Mucosa of stomach (tissue), 1 donor: ENCODE measurements around the gene SLIT2.

ENCODE experiments used
- H3K27me3 ChIP-seq: one replicate; pipeline ENCODE4 v1.7.0; 2013; ENCODE audit warnings: mild to moderate bottlenecking, low read length; ENCODE audit not compliant: control insufficient read depth, insufficient read depth
- H3K36me3 ChIP-seq: one replicate; pipeline ENCODE4 v1.7.0; 2013; ENCODE audit warnings: low read length; ENCODE audit not compliant: control insufficient read depth, insufficient read depth
- H3K4me1 ChIP-seq: one replicate; pipeline ENCODE4 v1.7.0; 2013; ENCODE audit warnings: mild to moderate bottlenecking, low read length; ENCODE audit not compliant: control insufficient read depth, insufficient read depth
- H3K4me3 ChIP-seq: one replicate; pipeline ENCODE4 v1.7.0; 2013; ENCODE audit warnings: low read length
- H3K9ac ChIP-seq: one replicate; pipeline ENCODE4 v1.7.0; 2013; ENCODE audit warnings: mild to moderate bottlenecking, low read length, moderate library complexity
- H3K9me3 ChIP-seq: one replicate; pipeline ENCODE4 v1.7.0; 2013; ENCODE audit warnings: mild to moderate bottlenecking, low read length, moderate library complexity; ENCODE audit not compliant: control insufficient read depth
- donor health status: Pancreatic carcinoma.

SLIT2 gene, protein sequence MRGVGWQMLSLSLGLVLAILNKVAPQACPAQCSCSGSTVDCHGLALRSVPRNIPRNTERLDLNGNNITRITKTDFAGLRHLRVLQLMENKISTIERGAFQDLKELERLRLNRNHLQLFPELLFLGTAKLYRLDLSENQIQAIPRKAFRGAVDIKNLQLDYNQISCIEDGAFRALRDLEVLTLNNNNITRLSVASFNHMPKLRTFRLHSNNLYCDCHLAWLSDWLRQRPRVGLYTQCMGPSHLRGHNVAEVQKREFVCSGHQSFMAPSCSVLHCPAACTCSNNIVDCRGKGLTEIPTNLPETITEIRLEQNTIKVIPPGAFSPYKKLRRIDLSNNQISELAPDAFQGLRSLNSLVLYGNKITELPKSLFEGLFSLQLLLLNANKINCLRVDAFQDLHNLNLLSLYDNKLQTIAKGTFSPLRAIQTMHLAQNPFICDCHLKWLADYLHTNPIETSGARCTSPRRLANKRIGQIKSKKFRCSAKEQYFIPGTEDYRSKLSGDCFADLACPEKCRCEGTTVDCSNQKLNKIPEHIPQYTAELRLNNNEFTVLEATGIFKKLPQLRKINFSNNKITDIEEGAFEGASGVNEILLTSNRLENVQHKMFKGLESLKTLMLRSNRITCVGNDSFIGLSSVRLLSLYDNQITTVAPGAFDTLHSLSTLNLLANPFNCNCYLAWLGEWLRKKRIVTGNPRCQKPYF (N-terminal part only)

DNA sequence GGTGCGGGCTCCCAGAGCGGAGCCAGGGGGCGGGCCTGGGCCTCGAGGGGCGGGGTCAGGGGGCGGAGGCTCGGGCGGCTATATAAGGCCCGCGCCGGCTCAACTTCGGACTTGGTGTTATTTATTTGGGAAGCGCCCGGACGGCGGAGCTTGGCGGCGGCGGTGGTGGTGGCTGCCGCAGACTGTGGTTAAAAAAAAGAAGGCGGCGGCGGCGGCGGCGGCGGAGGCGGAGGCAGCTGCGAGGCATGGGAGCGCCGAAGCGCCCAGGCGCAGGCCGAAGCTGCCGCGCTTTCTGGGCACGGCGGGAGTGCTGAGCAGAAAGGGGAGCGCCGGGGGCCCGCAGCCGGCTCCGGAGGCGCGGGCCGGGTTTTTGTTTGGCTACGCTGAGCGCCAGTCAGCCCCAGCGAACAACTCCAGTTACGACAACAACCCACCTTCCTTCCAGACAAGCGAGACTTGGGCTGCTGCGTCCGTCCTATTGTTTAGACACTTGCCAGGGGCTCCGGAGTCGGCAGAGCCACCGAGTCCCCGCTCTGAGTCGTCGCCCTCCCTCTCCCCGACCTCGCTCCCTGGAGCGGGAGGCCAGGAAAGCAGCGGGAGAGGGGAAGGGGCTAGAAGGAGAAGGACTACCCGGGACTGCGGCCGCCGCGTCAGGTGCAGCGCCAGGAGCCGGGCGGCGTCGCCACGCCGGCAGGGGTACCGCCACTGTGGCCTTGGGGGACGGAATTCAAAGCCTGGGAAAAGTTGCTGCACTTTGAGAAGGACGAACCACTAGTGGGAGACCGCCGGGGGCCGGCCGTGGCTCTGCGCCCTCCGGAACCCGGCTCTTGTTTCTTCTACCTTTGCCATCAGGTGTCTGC is at the start of gene SLIT2:
SLIT2 (plus strand) TSS at position 110 of the 860 bp plus-strand sequence. CDS start 1,911 bp downstream, outside the sequence.
- no peak within 1 kb of the TSS for H3K9ac ChIP-seq
- peaks cover 9% of the 10 kb centered on the region for H3K4me1 ChIP-seq
- no peaks in the 10 kb centered on the region for H3K9me3 ChIP-seq
- H3K36me3 ChIP-seq, result no peaks in the 10 kb centered on the region
- H3K27me3 ChIP-seq, result peaks cover 39% of the 10 kb centered on the region
- peak within 1 kb of the TSS; percentile 19 for H3K4me3 ChIP-seq

DNA sequence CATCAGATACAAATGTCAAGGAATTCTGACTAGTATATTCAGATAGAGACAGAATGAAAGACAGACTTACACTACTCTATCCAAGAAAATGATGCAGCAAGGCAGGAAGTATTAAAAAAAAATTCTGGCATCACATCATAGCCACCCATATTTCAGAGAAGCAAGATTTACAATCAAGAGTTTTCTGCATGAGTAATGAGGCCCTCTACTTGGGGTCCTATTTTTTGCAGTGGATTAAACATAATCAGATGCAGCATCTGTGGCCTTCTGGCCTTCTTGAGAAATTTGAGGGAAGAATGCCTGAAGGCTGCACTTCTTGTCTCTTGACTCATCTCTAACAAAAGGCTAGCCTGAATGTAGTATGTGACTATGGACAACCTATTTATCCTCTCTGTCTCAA is 48.2 kb upstream of the SLIT2 start:
- no peaks in the 10 kb centered on the region for H3K4me1 ChIP-seq

DNA sequence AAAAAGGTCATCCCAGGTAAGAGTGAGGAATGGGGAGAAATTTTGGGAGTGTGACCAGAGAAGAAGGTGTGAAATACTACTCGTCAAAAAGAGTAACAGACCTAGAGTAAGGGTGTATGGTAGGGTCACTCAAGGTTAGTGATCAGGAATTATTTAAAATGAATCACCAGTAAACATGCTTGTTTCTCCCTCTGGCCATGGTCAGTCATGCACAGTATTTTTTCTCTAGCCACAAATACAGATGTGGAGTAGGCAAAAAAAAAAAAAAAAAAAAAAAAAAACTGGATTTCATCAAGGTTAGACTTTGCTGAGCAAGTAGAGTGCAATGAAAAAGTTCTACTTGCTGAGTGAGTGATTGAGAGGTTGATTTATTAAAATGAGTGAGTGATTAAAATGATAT is 34.2 kb upstream of the SLIT2 start:
- H3K9me3 ChIP-seq, result no peaks in the 10 kb centered on the region
- H3K27me3 ChIP-seq, result no peaks in the 10 kb centered on the region
- H3K4me3 ChIP-seq, result no peak overlapping the region
- H3K36me3 ChIP-seq, result no peaks in the 10 kb centered on the region
- H3K4me1 ChIP-seq, result no peaks in the 10 kb centered on the region
- H3K9ac ChIP-seq, result no peak overlapping the region

More for the DNA sequence above, 48.2 kb upstream of the SLIT2 start:
- no peaks in the 10 kb centered on the region for H3K9me3 ChIP-seq
- H3K4me3 ChIP-seq, result no peak overlapping the region
- H3K36me3 ChIP-seq, result no peaks in the 10 kb centered on the region
- no peak overlapping the region for H3K9ac ChIP-seq
- H3K27me3 ChIP-seq, result no peaks in the 10 kb centered on the region

DNA sequence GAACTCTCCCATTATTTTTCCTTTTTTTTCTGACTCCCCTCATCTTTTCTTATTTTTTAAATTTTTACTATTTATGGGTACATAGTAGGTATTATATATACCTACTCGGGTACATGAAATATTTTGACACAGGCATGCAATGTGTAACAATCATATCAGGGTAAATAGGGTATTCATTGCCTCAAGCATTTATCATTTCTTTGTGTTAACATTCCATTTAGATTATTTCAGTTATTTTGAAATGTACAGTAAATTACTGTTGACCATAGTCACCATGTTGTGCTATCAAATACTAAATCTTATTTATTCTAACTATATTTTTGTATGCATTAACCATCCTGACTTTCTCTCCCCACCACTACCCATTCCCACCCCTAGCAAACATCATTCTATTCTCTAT is 33.8 kb upstream of the SLIT2 start:
- Histone ChIP-seq H3K36me3 (no peaks in the 10 kb centered on the region), H3K9ac (no peak overlapping the region), H3K9me3 (no peaks in the 10 kb centered on the region), H3K27me3 (no peaks in the 10 kb centered on the region), H3K4me1 (no peaks in the 10 kb centered on the region), H3K4me3 (no peak overlapping the region)

DNA sequence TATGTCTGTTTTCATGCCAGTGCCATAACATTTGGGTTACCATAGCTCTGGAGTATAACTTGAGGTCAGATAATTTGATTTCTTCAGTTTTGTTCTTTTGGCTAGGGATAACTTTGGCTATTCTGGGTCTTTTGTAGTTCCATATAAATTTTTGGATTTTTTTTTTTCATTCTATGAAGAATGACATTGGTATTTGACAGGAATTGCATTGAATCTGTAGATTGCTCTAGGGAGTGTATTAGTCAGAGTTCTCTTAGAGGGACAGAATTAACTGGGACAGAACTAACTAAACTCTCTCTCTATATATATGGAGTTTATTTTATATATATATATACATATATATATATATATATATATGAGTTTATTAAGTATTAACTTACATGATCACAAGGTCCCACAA is 32.2 kb upstream of the SLIT2 start:
- Histone ChIP-seq H3K36me3 (no peaks in the 10 kb centered on the region), H3K27me3 (no peaks in the 10 kb centered on the region), H3K9me3 (no peaks in the 10 kb centered on the region), H3K4me3 (no peak overlapping the region), H3K9ac (no peak overlapping the region), H3K4me1 (no peaks in the 10 kb centered on the region)

DNA sequence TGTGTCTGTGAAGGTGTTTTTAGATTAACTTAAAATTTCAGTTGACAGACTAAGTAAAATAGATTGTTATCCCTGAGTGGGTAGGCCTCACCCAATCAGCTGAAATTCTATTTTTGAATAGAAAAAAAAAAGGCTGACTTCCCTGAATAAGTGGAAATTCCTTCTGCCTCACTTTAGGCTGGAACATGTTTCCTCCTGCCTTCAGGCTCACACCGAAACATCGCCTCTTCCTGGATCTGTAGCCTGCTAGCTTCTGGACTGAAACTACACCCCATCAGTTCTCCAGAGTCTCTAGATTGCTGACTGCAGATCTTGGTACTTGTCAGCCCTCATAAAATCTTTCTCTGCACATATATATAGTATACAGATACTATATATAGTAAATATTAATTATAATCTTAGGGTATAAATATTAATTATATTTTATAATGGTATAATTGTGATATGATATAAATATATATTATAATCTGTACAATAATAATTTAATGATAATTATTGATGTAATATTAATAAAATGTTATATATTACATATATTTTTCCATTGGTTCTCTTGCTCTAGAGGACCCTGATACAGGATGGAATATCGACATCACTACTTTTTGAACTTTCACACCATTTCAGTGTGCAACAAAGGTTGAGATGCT is 13.7 kb upstream of the SLIT2 start:
- no peaks in the 10 kb centered on the region for H3K36me3 ChIP-seq
- no peak overlapping the region for H3K4me3 ChIP-seq
- H3K4me1 ChIP-seq, result no peaks in the 10 kb centered on the region
- H3K9me3 ChIP-seq, result no peaks in the 10 kb centered on the region
- H3K9ac ChIP-seq, result no peak overlapping the region
- no peaks in the 10 kb centered on the region for H3K27me3 ChIP-seq

DNA sequence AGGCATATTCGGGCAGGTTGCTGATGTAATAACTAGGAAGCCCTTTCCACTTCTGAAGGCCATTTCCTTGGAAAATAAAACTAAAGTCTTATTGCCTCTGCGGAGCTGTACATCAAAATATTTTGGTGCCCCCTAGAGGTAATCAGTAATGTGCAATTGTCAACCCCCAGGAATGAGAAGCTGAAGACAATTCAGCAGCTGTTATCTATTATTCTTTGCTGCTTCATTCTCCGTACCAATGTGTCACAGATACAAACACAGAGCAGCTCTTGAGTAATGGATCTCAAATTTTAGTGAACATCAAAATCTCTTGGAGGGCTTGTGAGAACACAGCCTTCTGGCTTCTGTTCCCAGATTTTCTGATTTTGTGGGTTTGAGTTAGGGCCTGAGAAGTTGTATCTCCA is 3.5 kb upstream of the SLIT2 start:
- H3K9ac ChIP-seq, result no peak overlapping the region
- H3K4me1 ChIP-seq, result peaks cover 9% of the 10 kb centered on the region
- peaks cover 12% of the 10 kb centered on the region for H3K27me3 ChIP-seq
- H3K9me3 ChIP-seq, result no peaks in the 10 kb centered on the region
- H3K4me3 ChIP-seq, result no peak overlapping the region
- H3K36me3 ChIP-seq, result no peaks in the 10 kb centered on the region

DNA sequence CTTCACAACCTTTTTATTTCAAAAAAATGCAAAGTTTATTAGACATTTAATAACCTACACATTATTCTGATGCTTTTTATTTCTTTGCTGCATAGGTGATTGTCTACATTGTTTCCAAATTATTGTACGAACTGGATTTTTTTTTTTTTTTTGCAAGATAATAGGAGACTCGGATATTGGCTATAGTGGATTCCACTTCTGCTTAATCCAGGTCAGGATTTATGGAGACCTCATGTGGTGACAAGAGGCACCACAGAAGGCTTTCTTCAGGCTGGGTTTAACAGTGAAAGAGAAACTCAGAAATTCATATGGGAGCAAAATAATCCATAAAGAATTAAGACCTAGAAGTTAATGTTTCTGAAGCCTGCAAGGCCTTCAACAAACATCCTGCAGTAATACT is 2.4 kb upstream of the SLIT2 start:
- H3K9me3 ChIP-seq, result no peaks in the 10 kb centered on the region
- H3K36me3 ChIP-seq, result no peaks in the 10 kb centered on the region
- no peak overlapping the region for H3K4me3 ChIP-seq
- peaks cover 24% of the 10 kb centered on the region for H3K27me3 ChIP-seq
- H3K4me1 ChIP-seq, result peaks cover 9% of the 10 kb centered on the region
- H3K9ac ChIP-seq, result no peak overlapping the region

DNA sequence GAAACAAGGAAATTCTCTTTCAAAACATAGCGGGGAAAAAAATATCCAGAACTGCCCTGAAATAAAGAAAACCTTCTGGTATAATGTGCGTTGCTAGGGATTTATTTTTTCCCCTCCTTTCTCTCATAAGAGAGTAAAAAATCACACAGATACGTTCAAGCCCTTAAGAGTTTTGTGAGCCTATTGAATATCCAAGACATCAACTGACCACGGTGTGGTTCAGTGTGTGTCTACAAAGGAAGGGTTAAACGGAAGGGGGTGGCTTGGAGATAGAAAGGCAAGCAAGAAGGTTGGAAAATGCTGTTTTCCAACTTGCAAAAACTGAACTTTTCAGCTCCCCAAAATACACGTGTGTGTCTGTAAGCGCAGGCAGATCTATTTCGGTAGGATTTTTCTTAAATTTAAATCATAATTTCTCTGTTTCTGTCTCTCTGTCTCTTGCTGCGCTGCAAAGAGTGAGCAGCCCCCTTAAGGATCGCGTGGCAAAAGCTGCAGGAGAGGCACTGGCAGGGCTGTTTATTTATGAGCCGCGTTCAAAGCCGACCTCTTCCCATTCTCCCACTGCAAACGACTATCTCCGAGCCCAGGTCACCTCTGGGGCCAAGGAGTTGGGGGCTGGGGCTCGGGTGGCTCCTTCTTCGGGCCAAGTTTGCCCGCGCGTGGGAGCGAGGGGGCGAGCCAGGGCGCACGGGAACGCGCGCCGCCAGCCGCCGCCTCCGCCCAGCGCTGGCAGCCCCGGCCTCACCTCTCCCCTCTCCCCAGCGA is 492 bp upstream of the SLIT2 start:
- Histone ChIP-seq H3K36me3 (no peaks in the 10 kb centered on the region), H3K4me3 (no peak overlapping the region), H3K9me3 (no peaks in the 10 kb centered on the region), H3K27me3 (peaks cover 39% of the 10 kb centered on the region), H3K4me1 (peaks cover 9% of the 10 kb centered on the region), H3K9ac (no peak overlapping the region)

DNA sequence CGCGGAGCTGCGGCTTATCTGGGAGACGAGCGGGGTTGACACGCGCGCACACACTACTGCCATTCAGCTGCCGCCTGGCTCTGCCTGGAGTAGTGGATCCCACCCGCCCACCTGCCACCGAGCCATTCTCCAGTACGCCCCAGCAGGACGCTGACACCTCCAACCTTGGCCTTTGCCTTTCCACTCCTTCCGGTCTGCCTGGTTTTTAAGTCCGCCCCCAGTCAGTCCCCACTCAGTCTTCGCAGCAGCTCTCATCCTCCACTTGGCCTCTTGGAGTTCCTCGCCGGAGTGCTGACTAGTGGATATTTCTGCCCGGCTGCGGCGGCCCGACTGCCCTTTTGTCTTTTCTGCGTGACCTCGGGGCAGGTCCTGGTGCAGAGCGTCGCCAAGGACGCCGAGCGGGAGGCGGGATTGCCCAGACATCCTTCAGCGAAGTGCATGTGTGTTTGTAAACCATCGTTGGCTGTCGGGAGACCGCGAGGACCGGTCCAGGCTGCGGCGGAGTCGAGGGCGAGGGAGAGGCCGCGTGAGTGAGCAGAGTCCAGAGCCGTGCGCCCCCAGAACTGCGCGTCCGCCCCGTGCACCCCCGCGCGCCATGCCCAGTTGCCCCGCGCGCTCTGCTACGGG is 1.1 kb downstream of the SLIT2 start:
- H3K36me3 ChIP-seq, result no peaks in the 10 kb centered on the region
- H3K27me3 ChIP-seq, result peaks cover 39% of the 10 kb centered on the region
- H3K4me3 ChIP-seq, result peak overlapping the region; percentile 19
- H3K4me1 ChIP-seq, result peaks cover 9% of the 10 kb centered on the region
- H3K9me3 ChIP-seq, result no peaks in the 10 kb centered on the region
- no peak overlapping the region for H3K9ac ChIP-seq

DNA sequence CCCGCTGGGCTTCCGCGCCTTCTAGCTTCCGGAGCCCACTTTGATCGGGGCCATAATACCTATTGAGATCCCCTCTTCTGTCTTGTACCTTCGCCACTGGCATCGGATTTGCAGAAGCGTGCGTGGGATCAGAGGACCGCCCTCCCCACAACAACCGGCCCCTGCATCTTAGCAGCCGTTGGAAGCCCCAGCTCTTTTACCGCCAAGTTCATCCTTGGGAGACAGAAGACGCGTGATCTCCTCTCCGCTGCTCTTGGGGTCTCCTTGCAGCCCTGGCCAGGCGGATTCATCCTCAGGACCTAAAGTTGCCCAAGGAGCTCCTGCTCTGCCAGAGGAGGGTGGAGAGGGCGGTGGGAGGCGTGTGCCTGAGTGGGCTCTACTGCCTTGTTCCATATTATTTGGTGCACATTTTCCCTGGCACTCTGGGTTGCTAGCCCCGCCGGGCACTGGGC is 1.6 kb downstream of the SLIT2 start:
- no peak overlapping the region for H3K4me3 ChIP-seq
- no peak overlapping the region for H3K9ac ChIP-seq
- H3K9me3 ChIP-seq, result no peaks in the 10 kb centered on the region
- peaks cover 39% of the 10 kb centered on the region for H3K27me3 ChIP-seq
- peaks cover 9% of the 10 kb centered on the region for H3K4me1 ChIP-seq
- H3K36me3 ChIP-seq, result no peaks in the 10 kb centered on the region
